ENCODE measurements around the gene HMOX2.

DNA sequence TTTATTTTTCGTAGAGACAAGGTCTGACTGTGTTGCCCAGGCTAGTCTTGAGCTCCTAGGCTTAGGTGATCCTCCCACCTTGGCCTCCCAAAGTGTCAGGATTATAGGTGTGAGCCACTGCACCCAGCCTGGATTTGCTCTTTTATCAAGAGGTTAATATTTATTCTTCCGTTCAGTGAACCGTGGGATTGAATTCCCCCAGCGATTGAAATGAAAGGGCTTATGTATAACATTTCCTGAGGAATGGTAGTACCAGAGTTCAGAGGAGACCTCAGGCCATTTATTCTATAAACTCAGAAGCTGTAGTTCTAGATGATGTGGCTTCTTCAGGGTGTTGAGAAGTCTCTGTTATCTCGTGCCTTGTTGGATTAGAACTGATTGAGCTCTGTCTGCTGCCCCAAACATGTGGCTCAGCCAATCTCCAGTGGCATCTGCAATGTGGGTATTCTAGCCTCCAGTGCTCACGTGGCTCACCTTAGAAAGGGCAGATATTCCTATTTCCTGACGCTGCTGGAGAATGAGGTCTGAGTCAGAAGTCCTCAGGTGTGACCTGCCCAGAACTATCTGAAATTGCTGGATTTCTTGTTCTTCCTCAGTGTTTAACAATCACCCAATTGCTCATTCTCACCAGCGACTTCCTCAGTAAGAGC lies 22.5 kb downstream of the HMOX2 start:
- TF ChIP-seq SIN3A (IDR thresholded peaks at IDR 0.05; ENCODE audit: borderline replicate concordance, insufficient read depth, low read depth, low read length) (no peak), REST (IDR thresholded peaks at IDR 0.05; ENCODE audit: insufficient read depth in 1 of 2, low read depth in 2 of 2, low read length in 1 of 2) (no peak)
- TF ChIP-seq, protein P1, sequence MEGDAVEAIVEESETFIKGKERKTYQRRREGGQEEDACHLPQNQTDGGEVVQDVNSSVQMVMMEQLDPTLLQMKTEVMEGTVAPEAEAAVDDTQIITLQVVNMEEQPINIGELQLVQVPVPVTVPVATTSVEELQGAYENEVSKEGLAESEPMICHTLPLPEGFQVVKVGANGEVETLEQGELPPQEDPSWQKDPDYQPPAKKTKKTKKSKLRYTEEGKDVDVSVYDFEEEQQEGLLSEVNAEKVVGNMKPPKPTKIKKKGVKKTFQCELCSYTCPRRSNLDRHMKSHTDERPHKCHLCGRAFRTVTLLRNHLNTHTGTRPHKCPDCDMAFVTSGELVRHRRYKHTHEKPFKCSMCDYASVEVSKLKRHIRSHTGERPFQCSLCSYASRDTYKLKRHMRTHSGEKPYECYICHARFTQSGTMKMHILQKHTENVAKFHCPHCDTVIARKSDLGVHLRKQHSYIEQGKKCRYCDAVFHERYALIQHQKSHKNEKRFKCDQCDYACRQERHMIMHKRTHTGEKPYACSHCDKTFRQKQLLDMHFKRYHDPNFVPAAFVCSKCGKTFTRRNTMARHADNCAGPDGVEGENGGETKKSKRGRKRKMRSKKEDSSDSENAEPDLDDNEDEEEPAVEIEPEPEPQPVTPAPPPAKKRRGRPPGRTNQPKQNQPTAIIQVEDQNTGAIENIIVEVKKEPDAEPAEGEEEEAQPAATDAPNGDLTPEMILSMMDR (IDR thresholded peaks at IDR 0.05): no peak

All from Panc1 (cell line).